Tibial artery (tissue), 4 donors: Measurements from ENCODE around the gene CREG1.
A peak's percentile ranks its signal among the peaks of the same experiment; 100 is the strongest.

Experiments
- DNase-seq, 2 donors: peaks; one replicate each; pipeline ENCODE4 v3.0.0-alpha.2; 2019
- H3K27ac ChIP-seq, 2 donors: fragments of 200-600 bp; sonication (generic) in 1 of 2; 1 replicate in 1 of 2; 2 replicates in 1 of 2; pipeline ENCODE4 v1.5.1; 2018 to 2019; ENCODE audit warnings: mild to moderate bottlenecking in 1 of 2
- H3K27me3 ChIP-seq, 2 donors: fragments of 200-600 bp; sonication (generic) in 1 of 2; one replicate each; pipeline versions ENCODE4 v1.5.1 to v1.6.0; 2016 to 2019
- H3K36me3 ChIP-seq, 3 donors: fragments of 200-600 bp; sonication (generic) in 2 of 3; one replicate each; pipeline ENCODE4 v1.5.1; 2016 to 2019; ENCODE audit warnings: mild to moderate bottlenecking in 2 of 3
- H3K4me1 ChIP-seq, 4 donors: fragments of 200-600 bp; sonication (generic) in 2 of 4; 1 replicate in 3 of 4; 2 replicates in 1 of 4; pipeline ENCODE4 v1.5.1; 2016 to 2019
- H3K4me3 ChIP-seq, 2 donors: fragments of 200-600 bp; sonication (generic) in 1 of 2; 1 replicate in 1 of 2; 2 replicates in 1 of 2; pipeline ENCODE4 v1.5.1; 2018 to 2019; ENCODE audit warnings: mild to moderate bottlenecking in 2 of 2
- H3K9me3 ChIP-seq, 3 donors: fragments of 200-600 bp; sonication (generic) in 1 of 3; one replicate each; pipeline ENCODE4 v1.5.1; 2016 to 2019
- CTCF ChIP-seq, 2 experiments: fragments of 200-600 bp in 1 of 2; fragments of 450-650 bp in 1 of 2; IDR thresholded peaks; one replicate each; pipeline ENCODE4 v1.5.1; 2017 to 2019; ENCODE audit warnings: antibody characterized with exemption in 2 of 2, mild to moderate bottlenecking in 1 of 2, moderate library complexity in 1 of 2
- intact Hi-C: fragments of 100-400 bp; cut with DNase I; formaldehyde crosslinking; loops from one replicate; pipeline ENCODE4 v1.15.0; 2023; ENCODE audit warnings: low total_unique reads

CREG1 gene

GRCh38 chr1:167548059-167548932, 5.3 kb downstream of the CREG1 start:
- intact Hi-C loops: no loop called here
- H3K4me3 ChIP-seq: no peak overlapping the region

GRCh38 chr1:167546935-167547334, 6.6 kb downstream of the CREG1 start:
- H3K9me3 ChIP-seq: no peaks in the 10 kb centered on the region
- intact Hi-C loops: no loop called here
- no peaks in the 10 kb centered on the region for H3K27me3 ChIP-seq
- H3K4me1 ChIP-seq: peaks cover 0 to 22% (median 4%) of the 10 kb centered on the region in 4 donors
- TF ChIP-seq CTCF (IDR thresholded peaks at IDR 0.05): no peak
- no peak overlapping the region for H3K4me3 ChIP-seq
- no peak overlapping the region for H3K27ac ChIP-seq
- DNase-seq: no peak
- H3K36me3 ChIP-seq: peaks cover 20 to 52% (median 23%) of the 10 kb centered on the region in 3 donors

More at GRCh38 chr1:167548059-167548932, 5.3 kb downstream of the CREG1 start:
- no peaks in the 10 kb centered on the region for H3K27me3 ChIP-seq
- no peak for TF ChIP-seq CTCF (IDR thresholded peaks at IDR 0.05)
- peaks cover 0 to 33% (median 14%) of the 10 kb centered on the region in 4 donors for H3K4me1 ChIP-seq
- peak overlapping the region; percentile 45 to 53 for H3K27ac ChIP-seq
- peaks cover 12 to 43% (median 22%) of the 10 kb centered on the region in 3 donors for H3K36me3 ChIP-seq
- no peaks in the 10 kb centered on the region for H3K9me3 ChIP-seq
- no peak for DNase-seq

- peaks cover 20 to 60% (median 26%) of the 10 kb centered on the region in 3 donors for H3K36me3 ChIP-seq
- no peak overlapping the region for H3K4me3 ChIP-seq
- no peaks in the 10 kb centered on the region for H3K27me3 ChIP-seq
- no peak for TF ChIP-seq CTCF (IDR thresholded peaks at IDR 0.05)
- H3K9me3 ChIP-seq: no peaks in the 10 kb centered on the region
- no peak overlapping the region for H3K27ac ChIP-seq
- intact Hi-C loops: no loop called here
- DNase-seq: no peak
- peaks cover 0 to 16% (median 2%) of the 10 kb centered on the region in 4 donors for H3K4me1 ChIP-seq
Observed at GRCh38 chr1:167545349-167545748, 8.2 kb downstream of the CREG1 start.

- Histone ChIP-seq H3K27me3 (no peaks in the 10 kb centered on the region), H3K27ac (no peak overlapping the region), H3K36me3 (peaks cover 20 to 60% (median 26%) of the 10 kb centered on the region in 3 donors), H3K4me1 (peaks cover 0 to 16% (median 2%) of the 10 kb centered on the region in 4 donors), H3K4me3 (no peak overlapping the region), H3K9me3 (no peaks in the 10 kb centered on the region)
- no peak for TF ChIP-seq CTCF (IDR thresholded peaks at IDR 0.05)
- no peak for DNase-seq
- intact Hi-C loops: no loop called here
Observed at GRCh38 chr1:167544447-167545093, 9.0 kb downstream of the CREG1 start.

GRCh38 chr1:167543199-167543990, 10.2 kb downstream of the CREG1 start:
- TF ChIP-seq CTCF (IDR thresholded peaks at IDR 0.05): no peak
- no peak overlapping the region for H3K27ac ChIP-seq

More at GRCh38 chr1:167543199-167543990, 10.2 kb downstream of the CREG1 start:
- DNase-seq: no peak
- Histone ChIP-seq H3K27me3 (no peaks in the 10 kb centered on the region), H3K4me3 (no peak overlapping the region), H3K9me3 (no peaks in the 10 kb centered on the region), H3K4me1 (peaks cover 0 to 5% (median 0%) of the 10 kb centered on the region in 4 donors), H3K36me3 (peaks cover 20 to 60% (median 26%) of the 10 kb centered on the region in 3 donors)
- intact Hi-C loops: no loop called here
